ENCODE measurements around the gene TRA2A.
"Not testable (repeated sequence)": the region's sequence is repeated elsewhere in the genome, so short reads cannot be mapped to it uniquely, and the experiment has no call there.

Gene TRA2A

DNA sequence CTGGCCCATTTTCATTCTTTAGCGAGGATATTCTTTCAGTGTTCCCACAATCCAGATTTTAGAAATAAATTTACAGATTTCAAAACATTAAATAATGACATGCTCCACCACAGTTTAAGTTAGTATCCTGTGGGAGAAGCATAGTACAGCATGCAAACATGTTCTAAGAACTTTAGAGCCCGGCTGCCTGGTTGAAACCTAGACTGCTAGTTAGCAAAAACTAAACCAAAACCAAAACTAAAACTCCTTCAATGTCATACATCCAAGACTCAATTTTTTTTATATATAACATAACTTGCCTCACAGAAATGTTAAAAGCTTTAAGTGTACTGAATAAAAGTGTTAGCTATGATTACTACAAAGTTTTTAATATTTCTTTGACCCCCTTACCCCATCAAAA, 17.0 kb downstream of the TRA2A start:
- TF ChIP-seq CTCF (IDR thresholded peaks at IDR 0.05; ENCODE audit: low read depth, low read length) = no peak
- no peak overlapping the region for H3K4me3 ChIP-seq (ENCODE audit: low read depth, low read length)
- in situ Hi-C loops (cut with HindIII; ENCODE audit: low sequenced_read_pairs) = no loop called here
- no peak for DNase-seq (ENCODE audit: low read depth, low spot score)

DNA sequence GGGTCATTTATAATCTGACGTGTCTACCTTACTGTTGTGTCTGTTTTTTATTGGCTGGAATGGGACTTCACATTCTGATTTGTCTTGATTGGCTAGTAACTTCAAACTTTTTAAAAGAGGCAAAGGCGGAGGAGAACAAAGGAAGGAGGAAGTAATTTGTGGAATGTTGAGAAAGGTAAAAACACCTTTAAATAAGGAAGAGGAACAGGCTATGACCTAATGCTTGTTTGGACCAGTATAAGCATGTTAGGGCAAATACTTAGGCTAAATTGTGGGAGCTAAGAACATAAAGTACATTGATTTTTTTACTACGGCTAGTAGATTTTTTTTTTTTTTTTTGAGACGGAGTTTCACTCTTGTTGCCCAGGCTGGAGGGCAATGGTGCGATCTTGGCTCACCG, 18.0 kb downstream of the TRA2A start:
- H3K4me3 ChIP-seq (ENCODE audit: low read depth, low read length); DNase-seq (ENCODE audit: low read depth, low spot score); in situ Hi-C loops (cut with HindIII; ENCODE audit: low sequenced_read_pairs): not testable (repeated sequence)

- H3K4me3 ChIP-seq (ENCODE audit: low read depth, low read length) = no peak overlapping the region
- no peak for TF ChIP-seq CTCF (IDR thresholded peaks at IDR 0.05; ENCODE audit: low read depth, low read length)
- in situ Hi-C loops (cut with HindIII; ENCODE audit: low sequenced_read_pairs) = no loop called here
- no peak for DNase-seq (ENCODE audit: low read depth, low spot score)
Observed at GRCh38 chr7:23494009-23494408, 37.8 kb downstream of the TRA2A start.

GRCh38 chr7:23491502-23491901, 40.3 kb downstream of the TRA2A start:
- no peak overlapping the region for H3K4me3 ChIP-seq (ENCODE audit: low read depth, low read length)
- in situ Hi-C loops (cut with HindIII; ENCODE audit: low sequenced_read_pairs) = no loop called here
- DNase-seq (ENCODE audit: low read depth, low spot score) = no peak
- no peak for TF ChIP-seq CTCF (IDR thresholded peaks at IDR 0.05; ENCODE audit: low read depth, low read length)

DNA sequence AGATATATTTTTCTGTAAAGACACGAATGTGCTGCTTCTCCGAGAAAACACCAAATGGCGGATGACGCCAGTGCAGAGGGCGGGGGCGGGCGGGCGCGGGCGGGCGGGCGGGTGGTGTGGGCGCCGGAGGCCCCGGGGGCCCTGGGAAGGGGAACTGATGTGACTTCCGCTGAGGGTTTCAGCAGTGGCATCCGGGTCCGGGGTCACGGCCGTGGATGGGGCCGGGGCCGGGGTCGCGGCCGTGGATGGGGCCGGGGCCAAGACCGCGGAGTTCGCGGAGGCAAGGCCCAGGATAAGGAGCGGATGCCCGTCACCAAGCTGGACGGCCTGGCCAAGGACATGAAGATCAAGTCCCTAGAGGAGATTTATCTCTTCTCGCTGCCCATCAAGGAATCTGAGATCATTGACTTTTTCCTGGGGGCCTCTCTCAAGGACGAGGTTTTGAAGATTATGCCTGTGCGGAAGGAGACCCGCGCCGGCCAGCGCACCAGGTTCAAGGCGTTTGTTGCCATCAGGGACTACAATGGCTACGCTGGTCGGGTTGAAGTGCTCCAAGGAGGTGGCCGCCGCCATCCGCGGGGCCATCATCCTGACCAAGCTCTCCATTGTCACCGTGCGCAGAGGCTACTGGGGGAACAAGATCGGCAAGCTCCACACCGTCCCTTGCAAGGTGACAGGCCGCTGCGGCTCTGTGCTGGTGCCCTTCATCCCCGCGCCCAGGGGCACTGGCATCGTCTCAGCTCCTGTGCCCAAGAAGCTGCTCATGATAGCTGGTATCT, 41.2 kb downstream of the TRA2A start:
- TF ChIP-seq CTCF (IDR thresholded peaks at IDR 0.05; ENCODE audit: low read depth, low read length) = no peak
- H3K4me3 ChIP-seq (ENCODE audit: low read depth, low read length) = peak overlapping the region; percentile 39
- DNase-seq (ENCODE audit: low read depth, low spot score) = peak; percentile 39
- in situ Hi-C loops (cut with HindIII; ENCODE audit: low sequenced_read_pairs) = no loop called here

DNA sequence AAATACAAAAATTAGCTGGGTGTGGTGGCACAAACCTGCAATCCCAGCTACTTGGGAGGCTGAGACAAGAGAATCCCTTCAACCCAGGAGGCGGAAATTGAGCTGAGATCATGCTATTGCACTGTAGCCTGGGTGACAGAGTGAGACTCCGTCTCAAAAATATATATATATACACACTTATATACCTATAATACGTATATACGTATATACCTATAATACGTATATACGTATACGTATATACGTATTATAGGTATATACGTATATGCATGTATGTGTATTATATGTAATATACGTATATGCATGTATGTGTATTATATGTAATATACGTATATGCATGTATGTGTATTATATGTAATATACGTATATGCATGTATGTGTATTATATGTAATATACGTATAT, 43.1 kb downstream of the TRA2A start:
- DNase-seq (ENCODE audit: low read depth, low spot score); in situ Hi-C loops (cut with HindIII; ENCODE audit: low sequenced_read_pairs); H3K4me3 ChIP-seq (ENCODE audit: low read depth, low read length): not testable (repeated sequence)

- in situ Hi-C loops (cut with HindIII; ENCODE audit: low sequenced_read_pairs) = no loop called here
- TF ChIP-seq CTCF (IDR thresholded peaks at IDR 0.05; ENCODE audit: low read depth, low read length) = no peak
- no peak overlapping the region for H3K4me3 ChIP-seq (ENCODE audit: low read depth, low read length)
Observed at GRCh38 chr7:23487670-23488069, 44.1 kb downstream of the TRA2A start.

More at GRCh38 chr7:23487670-23488069, 44.1 kb downstream of the TRA2A start:
- DNase-seq (ENCODE audit: low read depth, low spot score) = no peak

Measured in astrocyte of the spinal cord (primary cell).